Loucy (cell line): ENCODE measurements around the gene RPL26.
"Not testable (repeated sequence)": the region's sequence is repeated elsewhere in the genome, so short reads cannot be mapped to it uniquely, and the experiment has no call there.

Experiments used
- H2AFZ ChIP-seq: fragments of 200-600 bp; sonication (generic); 2 replicates; pipeline ENCODE4 v1.6.0; 2016; ENCODE audit warnings: antibody characterized with exemption, mild to moderate bottlenecking, low read length, moderate library complexity
- H3F3A ChIP-seq: fragments of 200-600 bp; 2 replicates; pipeline ENCODE4 v1.6.0; 2016; ENCODE audit warnings: antibody characterized with exemption, low read depth, mild to moderate bottlenecking
- H3K27me3 ChIP-seq: fragments of 200-600 bp; sonication (generic); 2 replicates; pipeline ENCODE4 v1.6.1; 2014; ENCODE audit warnings: low read length, mild to moderate bottlenecking; ENCODE audit not compliant: insufficient read depth, poor library complexity, severe bottlenecking
- H3K36me3 ChIP-seq: fragments of 200-600 bp; sonication (generic); 2 replicates; pipeline ENCODE4 v1.6.1; 2016; ENCODE audit warnings: low read length; ENCODE audit not compliant: insufficient read depth
- H3K4me1 ChIP-seq: fragments of 200-600 bp; sonication (generic); 2 replicates; pipeline ENCODE4 v1.5.1; 2014; ENCODE audit warnings: low read length, mild to moderate bottlenecking; ENCODE audit not compliant: insufficient read depth, poor library complexity, severe bottlenecking
- H3K4me2 ChIP-seq: fragments of 200-600 bp; sonication (generic); 2 replicates; pipeline ENCODE4 v1.6.0; 2014; ENCODE audit warnings: antibody characterized with exemption, low read length, low read depth, mild to moderate bottlenecking; ENCODE audit not compliant: poor library complexity, severe bottlenecking
- H3K4me3 ChIP-seq: fragments of 200-600 bp; sonication (generic); 2 replicates; pipeline ENCODE4 v1.5.1; 2014; ENCODE audit warnings: low read length, mild to moderate bottlenecking, mixed read lengths; ENCODE audit not compliant: poor library complexity, severe bottlenecking
- H3K79me2 ChIP-seq: fragments of 200-600 bp; sonication (generic); 2 replicates; pipeline ENCODE4 v1.6.1; 2014; ENCODE audit warnings: low read length; ENCODE audit not compliant: insufficient read depth
- H3K9ac ChIP-seq: fragments of 200-600 bp; sonication (generic); 2 replicates; pipeline ENCODE4 v1.6.0; 2014; ENCODE audit warnings: mild to moderate bottlenecking, low read depth, low read length, moderate library complexity; ENCODE audit not compliant: poor library complexity, severe bottlenecking
- H3K9me2 ChIP-seq: fragments of 200-600 bp; sonication (generic); replicated peaks from 2 replicates; pipeline ENCODE4 v1.6.1; 2016; ENCODE audit warnings: low read depth, low read length, mixed read lengths
- H3K9me3 ChIP-seq: fragments of 200-600 bp; sonication (generic); 2 replicates; pipeline ENCODE4 v1.6.1; 2014; ENCODE audit warnings: mild to moderate bottlenecking, antibody characterized with exemption, low read length, low read depth; ENCODE audit not compliant: insufficient read depth
- H4K20me1 ChIP-seq: fragments of 200-600 bp; sonication (generic); 2 replicates; pipeline ENCODE4 v1.6.0; 2014; ENCODE audit warnings: antibody characterized with exemption, low read length, mild to moderate bottlenecking; ENCODE audit not compliant: insufficient read depth, poor library complexity, severe bottlenecking
- EZH2phosphoT487 ChIP-seq: fragments of 200-600 bp; IDR thresholded peaks from 2 replicates; pipeline ENCODE4 v1.6.1; 2018; ENCODE audit warnings: antibody characterized with exemption, mild to moderate bottlenecking, moderate library complexity, borderline replicate concordance
- TF ChIP-seq, protein P1 (sequence below): fragments of 200-600 bp; sonication (generic); conservative IDR thresholded peaks from 2 replicates; pipeline ENCODE4 v1.5.1; 2014; ENCODE audit warnings: mild to moderate bottlenecking, antibody characterized with exemption, low read length

Gene RPL26

DNA sequence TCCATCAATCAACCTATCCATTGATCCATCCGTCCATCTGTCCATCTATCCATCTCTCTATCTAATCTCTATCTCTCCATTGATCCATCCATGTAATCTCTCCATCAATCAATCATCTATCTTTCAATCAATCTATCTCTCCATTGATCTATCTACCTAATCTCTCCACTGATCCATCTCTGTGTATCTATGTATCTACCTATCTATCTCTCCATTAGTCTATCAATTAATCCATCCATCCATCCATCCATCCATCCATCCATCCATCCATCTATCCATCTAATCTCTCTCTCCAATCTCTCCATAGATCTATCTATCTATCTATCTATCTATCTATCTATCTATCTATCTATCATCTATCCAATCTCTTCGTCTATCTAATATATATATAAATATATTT, 18.1 kb upstream of the RPL26 start:
- TF ChIP-seq EZH2phosphoT487: no peak
- TF ChIP-seq, protein P1, sequence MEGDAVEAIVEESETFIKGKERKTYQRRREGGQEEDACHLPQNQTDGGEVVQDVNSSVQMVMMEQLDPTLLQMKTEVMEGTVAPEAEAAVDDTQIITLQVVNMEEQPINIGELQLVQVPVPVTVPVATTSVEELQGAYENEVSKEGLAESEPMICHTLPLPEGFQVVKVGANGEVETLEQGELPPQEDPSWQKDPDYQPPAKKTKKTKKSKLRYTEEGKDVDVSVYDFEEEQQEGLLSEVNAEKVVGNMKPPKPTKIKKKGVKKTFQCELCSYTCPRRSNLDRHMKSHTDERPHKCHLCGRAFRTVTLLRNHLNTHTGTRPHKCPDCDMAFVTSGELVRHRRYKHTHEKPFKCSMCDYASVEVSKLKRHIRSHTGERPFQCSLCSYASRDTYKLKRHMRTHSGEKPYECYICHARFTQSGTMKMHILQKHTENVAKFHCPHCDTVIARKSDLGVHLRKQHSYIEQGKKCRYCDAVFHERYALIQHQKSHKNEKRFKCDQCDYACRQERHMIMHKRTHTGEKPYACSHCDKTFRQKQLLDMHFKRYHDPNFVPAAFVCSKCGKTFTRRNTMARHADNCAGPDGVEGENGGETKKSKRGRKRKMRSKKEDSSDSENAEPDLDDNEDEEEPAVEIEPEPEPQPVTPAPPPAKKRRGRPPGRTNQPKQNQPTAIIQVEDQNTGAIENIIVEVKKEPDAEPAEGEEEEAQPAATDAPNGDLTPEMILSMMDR: no peak
- no peak overlapping the region for H3K4me3 ChIP-seq
- no peaks in the 10 kb centered on the region for H3K27me3 ChIP-seq
- H4K20me1 ChIP-seq: no peaks in the 10 kb centered on the region
- no peaks in the 10 kb centered on the region for H3K9me3 ChIP-seq
- no peaks in the 10 kb centered on the region for H3K79me2 ChIP-seq
- H3F3A ChIP-seq: no peaks in the 10 kb centered on the region
- no peaks in the 10 kb centered on the region for H3K9me2 ChIP-seq
- no peak overlapping the region for H3K9ac ChIP-seq
- no peak overlapping the region for H2AFZ ChIP-seq
- no peak overlapping the region for H3K4me2 ChIP-seq
- no peaks in the 10 kb centered on the region for H3K36me3 ChIP-seq
- no peaks in the 10 kb centered on the region for H3K4me1 ChIP-seq

DNA sequence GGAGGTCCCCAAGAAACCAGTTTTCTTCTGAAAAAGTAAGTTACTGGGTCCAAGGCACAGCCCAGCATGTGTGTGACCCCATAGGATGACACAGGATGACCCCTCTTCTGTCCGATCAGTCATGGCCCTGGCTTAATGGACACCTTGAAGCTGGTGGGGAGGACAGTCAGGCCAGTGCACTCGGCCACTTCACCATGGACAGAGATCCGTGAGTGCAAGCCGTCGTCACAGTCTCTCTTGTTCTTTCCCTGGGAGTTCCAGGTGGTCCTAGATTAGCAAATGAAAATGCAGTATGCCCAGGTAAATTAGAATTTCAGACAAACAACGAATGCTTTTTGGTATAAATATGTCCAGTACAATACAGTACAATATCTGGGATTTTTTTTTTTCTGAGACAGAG, 16.0 kb upstream of the RPL26 start:
- Histone ChIP-seq H2AFZ (no peak overlapping the region), H3K4me3 (no peak overlapping the region), H3K4me2 (no peak overlapping the region), H3K4me1 (no peaks in the 10 kb centered on the region), H3K79me2 (no peaks in the 10 kb centered on the region), H3K9me2 (no peaks in the 10 kb centered on the region), H3F3A (no peaks in the 10 kb centered on the region), H3K27me3 (no peaks in the 10 kb centered on the region), H3K36me3 (no peaks in the 10 kb centered on the region), H3K9ac (no peak overlapping the region), H3K9me3 (no peaks in the 10 kb centered on the region), H4K20me1 (no peaks in the 10 kb centered on the region)
- no peak for TF ChIP-seq EZH2phosphoT487
- TF ChIP-seq, protein P1: no peak

DNA sequence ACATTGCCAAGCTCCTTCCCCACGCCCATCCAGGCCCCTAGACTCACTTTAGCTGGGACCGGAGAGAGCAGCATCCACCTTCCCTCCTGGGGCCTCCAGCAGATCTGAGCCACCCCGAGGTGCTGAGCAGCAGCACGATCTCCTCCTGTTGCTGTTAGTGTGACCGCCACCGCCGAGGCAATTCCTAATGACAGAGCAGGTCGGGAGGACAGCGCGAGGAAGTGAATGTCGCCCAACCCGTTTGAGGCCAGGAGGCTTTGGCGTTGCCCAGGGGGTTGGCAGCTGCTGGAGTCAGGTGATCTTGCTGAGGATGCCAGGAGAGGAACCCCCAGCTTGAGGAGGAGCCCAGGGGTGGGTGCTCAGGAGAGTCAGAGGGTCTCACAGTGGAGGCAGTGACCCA, 14.6 kb upstream of the RPL26 start, which contains the start of gene RNF222:
Gene RNF222 (minus strand): TSS at position 192 of the 400 bp plus-strand sequence. CDS start 4,366 bp downstream, outside the sequence.
- Histone ChIP-seq H3K4me1 (peaks cover 5% of the 10 kb centered on the region), H3K9ac (no peak within 1 kb of the TSS), H3F3A (no peaks in the 10 kb centered on the region), H3K4me2 (no peak within 1 kb of the TSS), H3K4me3 (no peak within 1 kb of the TSS), H4K20me1 (no peaks in the 10 kb centered on the region), H3K79me2 (no peaks in the 10 kb centered on the region), H3K9me3 (no peaks in the 10 kb centered on the region), H3K36me3 (no peaks in the 10 kb centered on the region), H3K9me2 (no peaks in the 10 kb centered on the region), H2AFZ (no peak within 1 kb of the TSS), H3K27me3 (no peaks in the 10 kb centered on the region)
- TF ChIP-seq EZH2phosphoT487: no peak
- TF ChIP-seq, protein P1: no peak

DNA sequence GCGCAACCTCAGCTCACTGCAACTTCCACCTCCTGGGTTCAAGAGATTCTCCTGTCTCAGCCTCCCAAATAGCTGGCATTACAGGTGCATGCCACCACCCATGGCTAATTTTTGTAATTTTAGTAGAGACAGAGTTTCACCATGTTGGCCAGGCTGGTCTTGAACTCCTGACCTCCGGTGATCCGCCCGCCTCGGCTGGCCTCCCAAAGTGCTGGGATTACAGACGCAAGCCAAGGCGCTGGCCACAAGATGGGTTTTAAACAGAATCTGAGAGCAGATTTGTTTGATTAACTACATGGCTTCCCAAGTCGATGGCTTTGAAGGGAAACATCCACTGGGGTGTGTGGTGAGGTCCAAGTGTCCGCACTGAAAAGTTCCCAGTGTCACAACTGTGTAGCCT, 11.5 kb upstream of the RPL26 start:
- H4K20me1 ChIP-seq, H3F3A ChIP-seq, H3K9me2 ChIP-seq, H2AFZ ChIP-seq, H3K9ac ChIP-seq, H3K4me2 ChIP-seq, H3K27me3 ChIP-seq, H3K4me3 ChIP-seq, H3K36me3 ChIP-seq, H3K4me1 ChIP-seq, H3K79me2 ChIP-seq, H3K9me3 ChIP-seq: not testable (repeated sequence)
